K562 (cell line): Measurements from ENCODE around the gene ADIPOR2.

ENCODE experiments used
- MAFK ChIP-seq: IDR thresholded peaks from 2 replicates; pipeline ENCODE4 v1.6.1; 2011; ENCODE audit warnings: low read length, improper control_type of control experiment
- NBN ChIP-seq: fragments of 450-650 bp; IDR thresholded peaks from 2 replicates; pipeline ENCODE4 v1.6.1; 2016; ENCODE audit warnings: low read depth, mild to moderate bottlenecking
- POLR2AphosphoS2 ChIP-seq: IDR thresholded peaks from 2 replicates; pipeline ENCODE4 v1.6.1; 2012; ENCODE audit warnings: low read length, improper control_type of control experiment

- TF ChIP-seq MAFK = no peak
- no peak for TF ChIP-seq NBN
- TF ChIP-seq POLR2AphosphoS2 = no peak
Observed at GRCh38 chr12:1792406-1792805, 101.5 kb downstream of the ADIPOR2 start.
